Measurements from ENCODE around the gene FBXO46. TPM values are rescaled to one million over a fixed set of nuclear protein-coding genes. Genes with fewer than 3 reads are reported as not detected.

The FBXO46 gene
- total and polyA plus RNA-seq, 12 donors, result 5.2 to 13.5 (median 9.1) TPM

DNA sequence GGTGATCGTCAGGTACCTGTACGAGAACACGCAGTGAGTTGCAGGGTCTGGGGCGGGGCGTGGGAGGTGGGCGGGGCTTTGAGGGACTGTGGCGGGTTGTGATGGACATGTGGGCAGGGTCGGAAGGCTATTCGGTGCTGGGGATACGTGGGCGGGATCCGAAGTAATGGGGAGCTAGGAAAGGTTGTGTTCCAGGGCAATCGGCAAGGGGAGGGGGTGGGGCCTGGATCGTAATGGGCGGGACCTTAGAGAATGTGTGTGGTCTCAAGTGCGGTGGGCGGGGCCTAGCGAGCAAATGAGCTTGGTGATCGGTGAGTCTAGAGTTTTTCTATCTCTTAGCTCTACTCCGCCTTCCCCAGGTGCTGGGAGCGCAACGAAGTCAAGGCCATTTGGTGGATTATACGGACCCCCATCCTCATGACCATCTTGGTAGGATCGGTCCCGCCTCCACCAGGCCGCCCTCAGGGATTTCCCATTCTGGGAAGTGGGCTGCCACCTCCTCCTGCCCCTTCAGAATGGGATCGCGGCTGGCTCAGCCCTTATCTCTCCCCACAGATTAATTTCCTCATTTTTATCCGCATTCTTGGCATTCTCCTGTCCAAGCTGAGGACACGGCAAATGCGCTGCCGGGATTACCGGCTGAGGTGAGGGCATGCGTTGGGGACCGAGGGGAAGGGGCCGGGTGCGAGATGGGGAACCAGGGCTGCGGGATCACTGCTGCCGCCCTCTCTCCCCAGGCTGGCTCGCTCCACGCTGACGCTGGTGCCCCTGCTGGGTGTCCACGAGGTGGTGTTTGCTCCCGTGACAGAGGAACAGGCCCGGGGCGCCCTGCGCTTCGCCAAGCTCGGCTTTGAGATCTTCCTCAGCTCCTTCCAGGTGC is 53.1 kb downstream of the FBXO46 start:
- no peaks in the 10 kb centered on the region for H3K36me3 ChIP-seq
- ATAC-seq (peak in 7 of 8 donors; percentile 28 to 64 (median 45)), DNase-seq (peak; percentile 54)
- TF ChIP-seq, protein P1, sequence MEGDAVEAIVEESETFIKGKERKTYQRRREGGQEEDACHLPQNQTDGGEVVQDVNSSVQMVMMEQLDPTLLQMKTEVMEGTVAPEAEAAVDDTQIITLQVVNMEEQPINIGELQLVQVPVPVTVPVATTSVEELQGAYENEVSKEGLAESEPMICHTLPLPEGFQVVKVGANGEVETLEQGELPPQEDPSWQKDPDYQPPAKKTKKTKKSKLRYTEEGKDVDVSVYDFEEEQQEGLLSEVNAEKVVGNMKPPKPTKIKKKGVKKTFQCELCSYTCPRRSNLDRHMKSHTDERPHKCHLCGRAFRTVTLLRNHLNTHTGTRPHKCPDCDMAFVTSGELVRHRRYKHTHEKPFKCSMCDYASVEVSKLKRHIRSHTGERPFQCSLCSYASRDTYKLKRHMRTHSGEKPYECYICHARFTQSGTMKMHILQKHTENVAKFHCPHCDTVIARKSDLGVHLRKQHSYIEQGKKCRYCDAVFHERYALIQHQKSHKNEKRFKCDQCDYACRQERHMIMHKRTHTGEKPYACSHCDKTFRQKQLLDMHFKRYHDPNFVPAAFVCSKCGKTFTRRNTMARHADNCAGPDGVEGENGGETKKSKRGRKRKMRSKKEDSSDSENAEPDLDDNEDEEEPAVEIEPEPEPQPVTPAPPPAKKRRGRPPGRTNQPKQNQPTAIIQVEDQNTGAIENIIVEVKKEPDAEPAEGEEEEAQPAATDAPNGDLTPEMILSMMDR (IDR thresholded peaks at IDR 0.05), result peak in 1 of 9 donors; percentile 9
- no peak overlapping the region for H3K27ac ChIP-seq
- 12 to 14% methylated on average over 49 of the region's 49 CpGs for WGBS, 2 donors
- H3K4me3 ChIP-seq, result peak overlapping the region in 8 of 10 donors; percentile 21 to 43 (median 37)
- H3K9me3 ChIP-seq, result no peaks in the 10 kb centered on the region
- H3K27me3 ChIP-seq, result peaks cover 8 to 64% (median 28%) of the 10 kb centered on the region in 7 donors
- intact Hi-C loops (cut with DNase I), result no loop called here
- H3K4me1 ChIP-seq, result peaks cover 0 to 35% (median 21%) of the 10 kb centered on the region in 9 donors

DNA sequence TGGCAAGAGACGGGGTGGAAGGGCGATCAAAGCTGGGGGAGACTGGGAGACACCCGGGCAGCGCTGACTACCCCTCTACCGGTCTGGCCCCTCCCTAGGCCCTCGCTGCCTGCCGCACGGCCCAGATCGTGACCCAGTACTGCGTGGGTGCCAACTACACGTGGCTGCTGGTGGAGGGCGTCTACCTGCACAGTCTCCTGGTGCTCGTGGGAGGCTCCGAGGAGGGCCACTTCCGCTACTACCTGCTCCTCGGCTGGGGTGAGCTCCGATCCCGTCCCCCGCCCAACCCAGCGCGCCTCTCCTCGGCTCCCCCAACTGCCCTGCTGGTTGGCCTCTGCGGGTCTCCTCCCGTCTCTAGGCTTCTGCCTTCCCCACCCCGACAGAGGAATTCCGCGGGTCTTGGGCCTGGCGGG is 53.8 kb downstream of the FBXO46 start:
- ATAC-seq (peak in 3 of 8 donors; percentile 2 to 19 (median 9)), DNase-seq (no peak)
- H3K36me3 ChIP-seq, result no peaks in the 10 kb centered on the region
- H3K4me3 ChIP-seq, result peak overlapping the region in 8 of 10 donors; percentile 21 to 43 (median 37)
- H3K4me1 ChIP-seq, result peaks cover 0 to 33% (median 20%) of the 10 kb centered on the region in 9 donors
- TF ChIP-seq, protein P1 (IDR thresholded peaks at IDR 0.05), result no peak
- WGBS, 2 donors, result 9 to 10% methylated on average over 28 of the region's 28 CpGs
- intact Hi-C loops (cut with DNase I), result no loop called here
- H3K27me3 ChIP-seq, result peaks cover 8 to 68% (median 33%) of the 10 kb centered on the region in 7 donors
- H3K27ac ChIP-seq, result no peak overlapping the region
- no peaks in the 10 kb centered on the region for H3K9me3 ChIP-seq

DNA sequence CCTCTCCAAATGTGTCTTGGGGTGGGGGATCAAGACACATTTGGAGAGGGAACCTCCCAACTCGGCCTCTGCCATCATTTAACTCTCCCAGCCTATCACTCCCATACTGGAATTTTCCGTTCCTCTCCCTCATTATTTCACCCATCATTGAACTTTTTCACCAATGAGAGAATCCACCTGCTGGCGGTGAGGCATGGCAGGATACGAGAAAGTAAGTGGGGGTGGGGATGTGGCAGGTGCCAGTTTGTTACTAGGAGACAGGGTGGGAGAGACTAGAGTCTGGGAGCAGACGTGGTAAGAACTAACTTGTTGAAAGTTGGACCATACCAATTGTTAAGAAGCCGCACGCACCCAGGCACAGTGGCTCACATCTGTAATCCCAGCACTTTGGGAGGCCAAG is 55.8 kb downstream of the FBXO46 start:
- no peak overlapping the region for H3K4me3 ChIP-seq
- WGBS, 2 donors, result 61 to 71% methylated on average over 7 of the region's 7 CpGs
- H3K4me1 ChIP-seq, result peaks cover 0 to 31% (median 10%) of the 10 kb centered on the region in 9 donors
- intact Hi-C loops (cut with DNase I), result no loop called here
- ATAC-seq, result no peak
- no peaks in the 10 kb centered on the region for H3K9me3 ChIP-seq
- no peak overlapping the region for H3K27ac ChIP-seq
- no peak for DNase-seq
- H3K36me3 ChIP-seq, result no peaks in the 10 kb centered on the region
- peaks cover 8 to 83% (median 52%) of the 10 kb centered on the region in 7 donors for H3K27me3 ChIP-seq
- TF ChIP-seq, protein P1 (IDR thresholded peaks at IDR 0.05), result no peak

DNA sequence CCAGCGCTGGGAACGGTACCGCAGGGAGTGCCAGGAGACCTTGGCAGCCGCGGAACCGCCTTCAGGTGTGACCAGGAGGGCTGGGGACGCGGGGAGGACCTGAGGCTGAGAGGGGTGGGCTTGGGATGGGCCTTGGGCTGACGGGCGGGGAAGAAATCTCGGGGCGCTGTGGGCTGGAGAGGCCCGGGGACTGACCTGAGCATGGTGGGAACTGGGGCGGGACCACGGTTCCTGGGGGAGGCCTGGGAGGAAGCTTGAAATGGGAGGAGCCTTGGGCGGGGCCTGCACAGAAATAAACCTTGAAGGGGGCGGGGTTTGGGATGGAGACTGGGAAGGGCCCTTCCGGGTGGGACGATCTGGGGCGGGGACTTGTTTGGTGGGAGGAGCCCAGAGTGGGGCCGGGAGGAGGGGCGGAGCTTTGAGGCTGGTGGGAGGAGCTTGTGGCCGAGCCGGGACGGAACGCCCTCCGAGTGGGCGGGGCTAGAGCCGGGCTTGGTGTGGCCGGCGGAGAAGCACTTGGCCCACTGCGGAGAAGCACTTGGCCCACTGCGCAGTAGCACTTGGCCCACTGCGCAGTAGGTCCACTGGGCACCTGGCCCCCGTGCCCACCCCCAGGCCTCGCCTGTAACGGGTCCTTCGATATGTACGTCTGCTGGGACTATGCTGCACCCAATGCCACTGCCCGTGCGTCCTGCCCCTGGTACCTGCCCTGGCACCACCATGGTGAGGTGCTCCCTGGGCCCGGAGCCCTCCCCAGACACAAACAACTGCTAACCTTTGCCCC is 59.8 kb downstream of the FBXO46 start:
- TF ChIP-seq, protein P1 (IDR thresholded peaks at IDR 0.05), result no peak
- H3K4me1 ChIP-seq, result peaks cover 2 to 33% (median 20%) of the 10 kb centered on the region in 9 donors
- no peaks in the 10 kb centered on the region for H3K36me3 ChIP-seq
- H3K9me3 ChIP-seq, result no peaks in the 10 kb centered on the region
- ATAC-seq (peak; percentile 42 to 77 (median 54)), DNase-seq (peak; percentile 48 to 75)
- 21 to 24% methylated on average over 35 to 42 of the region's 42 CpGs for WGBS, 2 donors
- peaks cover 0 to 84% (median 57%) of the 10 kb centered on the region in 7 donors for H3K27me3 ChIP-seq
- H3K27ac ChIP-seq, result no peak overlapping the region
- intact Hi-C loops (cut with DNase I), result no loop called here
- no peak overlapping the region for H3K4me3 ChIP-seq

Data from heart right ventricle (tissue), 16 donors.